Measurements from ENCODE around the gene CD93. TPM values are rescaled to one million over a fixed set of nuclear protein-coding genes. Genes with fewer than 3 reads are reported as not detected.
A peak's percentile ranks its signal among the peaks of the same experiment; 100 is the strongest.

Gene CD93
- total RNA-seq, 4 donors from 2014 or later, result 17.3 to 22.2 (median 21.1) TPM

DNA sequence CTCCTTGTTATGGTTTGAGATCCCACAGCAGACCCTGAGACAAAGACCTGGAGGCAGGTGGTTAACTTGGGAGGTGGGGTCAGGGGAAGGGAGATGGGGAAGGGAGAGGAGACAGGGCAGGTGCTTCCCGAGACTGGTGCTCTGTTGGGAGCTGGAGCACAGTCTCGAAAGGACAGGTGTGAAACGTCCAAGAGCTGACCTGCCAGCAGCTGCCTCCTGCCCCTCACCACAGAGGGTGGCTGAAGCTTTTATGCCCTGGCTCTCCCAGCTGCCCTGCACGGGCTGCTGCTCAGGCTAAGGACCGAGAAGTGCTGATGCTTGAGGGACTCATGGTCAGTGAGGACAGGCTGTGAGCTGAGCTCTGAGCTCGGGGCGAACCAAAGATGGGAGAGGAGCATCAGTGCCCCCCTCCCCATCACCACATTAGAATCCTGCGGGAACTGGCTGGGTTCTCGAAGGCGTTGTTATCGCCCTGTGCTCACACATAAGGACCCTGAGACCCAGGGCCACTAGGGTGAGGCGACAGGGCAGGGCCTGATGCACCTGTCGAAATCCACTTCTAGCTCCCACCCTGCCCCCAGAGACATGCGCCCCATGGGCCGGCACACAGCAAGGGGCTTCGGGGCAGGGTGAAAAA, 25.3 kb upstream of the CD93 start:
- H3K4me1 ChIP-seq, result peaks cover 1 to 17% of the 10 kb centered on the region in 2 donors
- intact Hi-C loops (cut with DNase I; ENCODE audit: low total_unique reads) (no loop called here), in situ Hi-C loops (cut with MboI; ENCODE audit: low sequenced_read_pairs in 4 of 4) (no loop called here)
- ATAC-seq (no peak), DNase-seq (no peak)
- H3K27me3 ChIP-seq, result no peaks in the 10 kb centered on the region
- no peaks in the 10 kb centered on the region for H3K36me3 ChIP-seq
- TF ChIP-seq CTCF (IDR thresholded peaks at IDR 0.05 in 4 of 5, conservative IDR thresholded peaks at IDR 0.05 in 1 of 5) (no peak), POLR2A (IDR thresholded peaks at IDR 0.05) (no peak)
- no peaks in the 10 kb centered on the region for H3K9me3 ChIP-seq
- no peak overlapping the region for H3K4me3 ChIP-seq
- no peak overlapping the region for H3K27ac ChIP-seq

GRCh38 chr20:23108871-23109270, 22.7 kb upstream of the CD93 start:
- ATAC-seq, result no peak
- TF ChIP-seq POLR2A (IDR thresholded peaks at IDR 0.05) (no peak), CTCF (IDR thresholded peaks at IDR 0.05 in 4 of 5, conservative IDR thresholded peaks at IDR 0.05 in 1 of 5) (no peak)
- no peaks in the 10 kb centered on the region for H3K36me3 ChIP-seq
- DNase-seq, result no peak
- peaks cover 8 to 33% of the 10 kb centered on the region in 2 donors for H3K4me1 ChIP-seq
- H3K9me3 ChIP-seq, result no peaks in the 10 kb centered on the region
- no peak overlapping the region for H3K4me3 ChIP-seq
- H3K27ac ChIP-seq, result no peak overlapping the region
- intact Hi-C loops (cut with DNase I; ENCODE audit: low total_unique reads), result no loop called here
- no peaks in the 10 kb centered on the region for H3K27me3 ChIP-seq
- in situ Hi-C loops (cut with MboI; ENCODE audit: low sequenced_read_pairs in 4 of 4), result no loop called here

DNA sequence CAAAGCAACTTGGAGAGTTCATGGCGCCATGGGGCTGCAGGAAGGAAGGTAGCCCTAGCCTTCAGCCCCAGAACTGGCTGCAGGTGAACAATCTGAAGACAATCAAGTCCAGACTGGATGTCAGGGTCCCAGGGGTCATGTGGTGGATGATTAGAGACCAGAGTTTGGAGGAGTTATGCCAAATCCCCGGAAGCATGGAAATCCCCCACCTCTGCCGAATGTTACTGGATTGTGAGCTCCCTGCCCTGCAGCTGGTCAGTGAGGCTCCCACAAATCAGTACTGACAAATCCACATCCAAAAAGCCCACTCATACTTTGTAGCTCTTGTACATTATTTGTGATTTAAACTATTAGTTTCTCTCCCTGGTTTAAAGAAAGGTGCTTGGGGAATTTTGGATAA, 21.3 kb upstream of the CD93 start:
- Histone ChIP-seq H3K27ac (peak overlapping the region; percentile 56 to 76 (median 69)), H3K27me3 (no peaks in the 10 kb centered on the region), H3K4me3 (no peak overlapping the region), H3K9me3 (no peaks in the 10 kb centered on the region), H3K36me3 (no peaks in the 10 kb centered on the region), H3K4me1 (peaks cover 8 to 40% of the 10 kb centered on the region in 2 donors)
- in situ Hi-C loops (cut with MboI; ENCODE audit: low sequenced_read_pairs in 4 of 4) (no loop called here), intact Hi-C loops (cut with DNase I; ENCODE audit: low total_unique reads) (no loop called here)
- DNase-seq (no peak), ATAC-seq (no peak)
- TF ChIP-seq CTCF (IDR thresholded peaks at IDR 0.05 in 4 of 5, conservative IDR thresholded peaks at IDR 0.05 in 1 of 5) (no peak), POLR2A (IDR thresholded peaks at IDR 0.05) (no peak)

DNA sequence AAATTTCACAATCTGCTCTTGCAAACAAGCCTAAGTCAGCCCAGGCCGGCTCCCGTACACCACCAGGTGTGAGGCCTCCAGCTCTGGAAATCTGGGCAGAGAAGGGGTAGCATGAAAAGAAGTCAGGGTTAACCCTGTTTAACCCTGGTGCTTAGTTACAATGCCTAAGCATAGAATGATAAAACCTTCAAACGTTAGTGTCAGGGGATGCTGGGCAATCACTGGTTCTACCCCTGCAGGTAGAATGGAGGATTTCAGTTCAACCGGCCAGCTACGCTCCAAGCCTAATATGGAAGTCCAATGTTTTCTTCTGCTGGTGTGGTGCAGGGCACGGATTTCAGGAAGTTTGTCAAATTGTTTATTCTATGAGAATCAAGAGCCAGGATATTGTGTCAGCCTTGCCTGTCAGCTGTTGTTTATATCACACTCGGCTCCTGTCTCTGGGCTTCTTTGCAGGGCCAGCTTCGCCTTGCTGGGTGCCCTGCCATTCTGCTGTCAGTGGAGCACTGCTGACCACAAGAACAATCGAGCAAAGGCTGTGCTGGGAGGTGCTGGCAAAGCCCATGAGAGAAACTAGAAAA, 20.2 kb upstream of the CD93 start:
- TF ChIP-seq CTCF (IDR thresholded peaks at IDR 0.05 in 4 of 5, conservative IDR thresholded peaks at IDR 0.05 in 1 of 5) (peak in 4 of 5 experiments; percentile 16 to 37 (median 30)), POLR2A (IDR thresholded peaks at IDR 0.05) (peak; percentile 33 to 49)
- Histone ChIP-seq H3K4me3 (no peak overlapping the region), H3K9me3 (no peaks in the 10 kb centered on the region), H3K27me3 (no peaks in the 10 kb centered on the region), H3K27ac (peak overlapping the region; percentile 57 to 76 (median 69)), H3K36me3 (no peaks in the 10 kb centered on the region), H3K4me1 (peaks cover 8 to 40% of the 10 kb centered on the region in 2 donors)
- ATAC-seq, result peak; percentile 69 to 78
- peak; percentile 34 to 39 for DNase-seq
- intact Hi-C loops (cut with DNase I; ENCODE audit: low total_unique reads), result no loop called here
- in situ Hi-C loops (cut with MboI; ENCODE audit: low sequenced_read_pairs in 4 of 4), result no loop called here
